ENCODE results near the gene SDK2.

The SDK2 gene

GRCh38 chr17:73686961-73687360 is 42.7 kb upstream of the SDK2 start:
- in situ Hi-C loops (cut with MboI; ENCODE audit: low sequenced_read_pairs, unreplicated experiment), result no loop called here
- DNase-seq (ENCODE audit: low spot score), result no peak
- no peak for TF ChIP-seq CTCF (IDR thresholded peaks at IDR 0.05; ENCODE audit: borderline replicate concordance, control extremely low read depth, extremely low read depth, insufficient read depth, missing control alignments)

DNA sequence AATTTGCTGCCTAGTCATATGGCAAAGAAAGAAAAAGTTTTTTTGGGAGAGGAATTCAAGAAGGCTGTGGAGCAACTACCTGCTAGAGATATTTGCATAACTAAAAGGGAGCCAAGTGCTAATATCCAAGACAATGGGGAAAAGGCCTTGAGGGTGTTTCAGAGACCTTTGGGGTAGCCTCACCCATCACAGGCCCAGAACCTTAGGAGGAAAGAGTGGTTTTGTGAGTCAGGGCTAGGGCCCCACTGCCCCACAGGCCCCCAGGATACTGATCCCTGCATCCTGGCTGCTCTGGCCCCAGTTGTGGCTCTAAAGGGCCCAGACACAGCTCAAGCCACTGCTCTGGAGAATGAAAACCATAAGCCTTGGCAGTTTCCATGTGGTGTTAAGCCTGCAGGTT is 41.9 kb upstream of the SDK2 start:
- TF ChIP-seq CTCF (IDR thresholded peaks at IDR 0.05; ENCODE audit: borderline replicate concordance, control extremely low read depth, extremely low read depth, insufficient read depth, missing control alignments), result no peak
- DNase-seq (ENCODE audit: low spot score), result no peak
- in situ Hi-C loops (cut with MboI; ENCODE audit: low sequenced_read_pairs, unreplicated experiment), result no loop called here

DNA sequence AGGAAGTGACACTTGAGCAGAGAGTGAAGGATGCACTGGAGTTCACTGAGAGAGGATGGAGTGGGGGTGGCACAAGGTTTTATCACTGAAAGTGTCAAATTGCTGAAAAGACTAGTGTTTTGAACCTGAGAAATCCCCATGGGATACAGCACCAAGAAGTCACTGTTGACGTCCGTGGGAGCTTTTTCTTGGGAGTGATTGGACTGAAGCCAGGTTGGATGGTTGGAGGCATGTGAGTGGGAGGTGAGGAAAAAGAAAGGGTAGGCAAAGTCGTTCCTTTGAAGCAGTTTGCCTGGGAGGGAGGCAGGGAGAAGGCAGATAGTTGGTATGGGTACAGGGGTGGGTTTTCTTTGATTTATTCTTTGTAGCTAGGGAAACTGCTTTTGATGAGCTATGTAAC is 39.9 kb upstream of the SDK2 start:
- in situ Hi-C loops (cut with MboI; ENCODE audit: low sequenced_read_pairs, unreplicated experiment), result no loop called here
- no peak for DNase-seq (ENCODE audit: low spot score)
- no peak for TF ChIP-seq CTCF (IDR thresholded peaks at IDR 0.05; ENCODE audit: borderline replicate concordance, control extremely low read depth, extremely low read depth, insufficient read depth, missing control alignments)

DNA sequence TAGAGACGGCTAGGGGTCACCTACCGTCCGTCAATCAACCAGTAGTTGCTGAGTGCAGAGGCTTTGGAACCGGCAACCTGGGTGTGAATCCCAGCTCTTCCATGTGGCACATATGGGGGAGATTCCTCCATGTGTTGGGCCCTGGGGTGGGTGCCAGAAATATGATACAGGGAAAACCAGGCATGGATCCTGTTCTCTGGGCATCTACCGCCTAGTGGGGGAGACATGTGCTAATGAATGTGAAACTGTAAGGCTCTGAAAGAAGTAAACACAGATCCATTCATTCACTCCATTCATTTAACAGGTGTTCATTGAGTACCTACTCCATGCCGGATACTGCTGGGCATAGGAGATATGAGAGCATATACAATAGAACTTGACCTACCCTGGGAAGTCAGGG is 39.5 kb upstream of the SDK2 start:
- in situ Hi-C loops (cut with MboI; ENCODE audit: low sequenced_read_pairs, unreplicated experiment), result no loop called here
- TF ChIP-seq CTCF (IDR thresholded peaks at IDR 0.05; ENCODE audit: borderline replicate concordance, control extremely low read depth, extremely low read depth, insufficient read depth, missing control alignments), result no peak
- no peak for DNase-seq (ENCODE audit: low spot score)

DNA sequence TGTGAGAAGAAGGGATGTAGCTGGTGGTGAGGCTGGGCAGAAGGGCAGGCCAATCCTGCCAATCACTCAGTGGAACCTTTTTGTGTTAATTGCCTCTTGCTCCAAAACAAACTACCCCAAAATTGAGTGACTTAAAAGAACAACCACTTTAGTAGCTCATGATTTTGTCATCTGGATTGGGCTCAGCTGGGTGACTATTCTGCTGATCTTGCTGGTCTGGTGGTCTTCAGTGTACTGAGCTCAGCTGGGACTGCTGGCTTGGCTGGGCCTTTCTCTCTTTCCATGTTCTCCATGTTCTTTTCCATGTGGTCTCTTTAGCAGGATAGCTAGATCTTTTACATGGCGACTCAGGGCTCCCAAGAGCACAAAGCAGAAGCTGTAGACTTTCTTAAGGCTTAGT is 37.7 kb upstream of the SDK2 start:
- in situ Hi-C loops (cut with MboI; ENCODE audit: low sequenced_read_pairs, unreplicated experiment), result no loop called here
- no peak for DNase-seq (ENCODE audit: low spot score)
- TF ChIP-seq CTCF (IDR thresholded peaks at IDR 0.05; ENCODE audit: borderline replicate concordance, control extremely low read depth, extremely low read depth, insufficient read depth, missing control alignments), result no peak

DNA sequence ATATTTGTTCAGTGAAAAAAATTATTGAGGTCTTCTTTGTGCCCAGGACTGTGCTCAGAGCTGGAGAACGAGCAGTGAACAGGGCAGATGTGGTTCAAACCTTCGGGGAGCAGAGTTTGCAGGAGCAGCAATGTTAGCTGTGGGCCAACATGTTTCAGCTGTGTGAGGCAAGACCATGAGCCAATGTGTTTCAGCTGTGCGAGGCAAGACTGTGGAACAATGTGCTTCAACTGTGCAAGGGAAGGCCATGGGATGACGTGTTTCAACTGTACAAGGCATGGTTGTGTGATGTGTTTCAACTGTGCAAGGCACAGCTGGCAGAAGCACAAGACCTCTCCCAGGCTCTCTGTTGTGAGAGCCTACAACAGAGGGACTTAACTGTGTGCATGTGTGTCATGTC is 35.2 kb upstream of the SDK2 start:
- TF ChIP-seq CTCF (IDR thresholded peaks at IDR 0.05; ENCODE audit: borderline replicate concordance, control extremely low read depth, extremely low read depth, insufficient read depth, missing control alignments), result no peak
- in situ Hi-C loops (cut with MboI; ENCODE audit: low sequenced_read_pairs, unreplicated experiment), result no loop called here
- no peak for DNase-seq (ENCODE audit: low spot score)

DNA sequence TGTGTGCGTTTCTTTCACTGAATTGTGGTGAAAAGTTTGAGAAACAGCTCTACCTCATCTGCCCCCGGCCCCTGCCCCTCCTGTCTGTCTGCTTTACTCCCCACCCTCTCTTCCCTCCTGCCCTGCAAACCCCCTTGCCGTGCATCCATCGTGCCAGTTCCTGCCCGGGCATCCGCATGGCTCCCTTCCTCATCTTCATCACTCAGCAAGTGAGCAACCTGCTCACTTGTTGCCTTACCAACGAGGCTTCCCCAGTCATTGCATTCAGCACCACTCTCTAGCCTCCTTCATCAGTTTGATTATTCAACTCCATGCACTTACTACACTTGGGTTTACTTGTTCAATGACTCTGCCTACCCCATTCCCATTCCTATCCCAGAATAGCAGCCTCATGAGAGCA is 34.8 kb upstream of the SDK2 start:
- no peak for DNase-seq (ENCODE audit: low spot score)
- in situ Hi-C loops (cut with MboI; ENCODE audit: low sequenced_read_pairs, unreplicated experiment), result no loop called here
- no peak for TF ChIP-seq CTCF (IDR thresholded peaks at IDR 0.05; ENCODE audit: borderline replicate concordance, control extremely low read depth, extremely low read depth, insufficient read depth, missing control alignments)
